ENCODE measurements around the gene DPP10. TPM values are rescaled to one million over a fixed set of nuclear protein-coding genes. Genes with fewer than 3 reads are reported as not detected.
"Not testable (repeated sequence)": the region's sequence is repeated elsewhere in the genome, so short reads cannot be mapped to it uniquely, and the experiment has no call there.

Gene DPP10
- total RNA-seq, 1 donor from 2014 or later, result not detected

DNA sequence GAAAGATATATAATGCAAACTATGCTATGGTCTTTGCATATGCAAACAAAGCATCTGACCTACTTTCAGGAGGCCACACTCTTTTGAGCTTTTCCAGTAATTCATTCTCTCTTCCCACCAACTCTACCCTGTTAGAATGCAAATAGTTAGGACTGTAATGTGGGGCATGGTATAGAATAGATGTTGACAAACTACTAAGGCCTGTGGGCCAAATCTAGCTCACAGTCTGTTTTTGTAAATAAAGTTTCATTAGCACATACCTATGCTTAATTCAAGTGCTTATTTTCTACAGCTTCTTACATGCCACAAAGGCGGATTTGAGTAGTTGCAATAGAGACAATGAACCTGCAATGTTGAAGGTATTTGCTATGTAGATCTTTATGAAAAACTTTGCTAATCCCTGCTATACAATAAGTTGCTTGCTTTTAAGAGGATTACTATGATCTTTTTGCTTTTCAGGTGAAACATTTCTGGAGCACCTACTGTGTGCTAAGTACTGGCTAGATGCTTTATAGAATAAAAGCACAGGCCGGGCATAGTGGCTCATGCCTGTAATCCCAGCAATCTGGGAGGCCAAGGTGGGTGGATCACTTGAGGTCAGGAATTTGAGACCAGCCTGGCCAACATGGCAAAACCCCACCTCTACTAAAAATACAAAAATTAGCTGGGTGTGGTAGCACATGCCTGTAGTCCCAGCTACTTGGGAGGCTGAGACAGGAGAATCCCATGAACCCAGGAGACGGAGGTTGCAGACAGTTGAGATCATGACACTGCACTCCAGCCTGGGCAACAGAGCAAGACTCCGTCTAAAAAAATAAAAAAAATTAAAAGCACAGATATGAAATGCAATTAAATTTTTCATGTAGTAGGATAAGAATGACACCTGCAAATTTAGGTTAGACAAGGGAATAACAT, 267.8 kb downstream of the DPP10 start:
- DNase-seq (ENCODE audit: low read depth, low spot score), result no peak

DNA sequence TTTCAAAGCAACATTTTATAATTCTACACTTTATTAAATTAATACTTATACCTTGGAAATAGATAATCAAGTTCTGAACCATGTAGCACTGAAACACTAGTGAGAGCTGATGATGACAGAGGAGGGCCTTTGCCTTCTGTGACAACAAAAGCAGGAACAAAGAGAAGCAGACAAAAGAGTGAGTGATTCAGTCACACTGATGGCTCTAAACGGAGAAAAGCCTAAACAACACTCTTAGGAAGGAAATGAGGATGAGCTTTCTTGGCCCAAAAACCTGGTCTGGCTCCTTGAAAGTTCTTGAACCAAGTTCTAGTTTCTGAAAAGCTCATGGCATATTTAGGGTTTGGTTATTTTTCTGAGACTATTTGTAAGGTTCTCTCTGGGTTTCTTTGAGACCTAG, 271.9 kb downstream of the DPP10 start:
- no peak for DNase-seq (ENCODE audit: low read depth, low spot score)

DNA sequence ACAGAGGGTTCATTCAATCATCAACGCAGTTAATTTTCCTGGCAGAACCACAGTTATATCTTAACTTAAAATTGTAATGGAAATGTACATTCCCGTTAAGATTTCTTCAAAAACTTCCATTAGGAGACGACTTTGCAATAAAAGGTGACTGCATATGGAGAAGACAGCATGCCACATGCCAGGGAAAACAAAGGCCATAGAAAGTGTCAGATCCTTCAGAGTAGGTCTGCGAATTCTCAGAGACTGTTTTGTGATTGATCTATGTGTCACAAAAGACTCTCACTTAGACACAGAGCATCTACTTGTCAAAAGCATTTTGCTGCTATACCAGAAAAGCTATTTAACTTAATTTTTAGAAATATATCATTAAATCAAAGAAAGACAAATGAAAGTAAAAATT, 274.6 kb downstream of the DPP10 start:
- no peak for DNase-seq (ENCODE audit: low read depth, low spot score)

DNA sequence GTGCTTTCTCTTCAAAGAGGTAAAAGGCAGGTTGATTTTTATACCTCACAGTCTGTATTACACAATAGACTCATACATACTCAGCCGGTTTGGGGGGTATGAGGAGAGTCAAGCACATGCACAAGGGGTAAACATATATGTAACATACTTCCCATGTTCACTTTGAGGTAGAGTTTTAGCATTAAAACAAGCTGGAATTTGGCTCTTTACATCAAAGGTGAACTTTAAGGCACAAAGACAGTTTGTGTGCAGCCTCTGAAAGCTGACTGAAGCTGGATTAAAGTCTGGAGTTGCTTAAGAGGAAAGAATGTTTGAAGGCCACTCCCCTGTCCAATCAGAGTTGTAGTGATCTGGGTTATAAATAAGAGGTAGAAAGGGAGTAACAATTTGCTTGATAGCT, 282.0 kb downstream of the DPP10 start:
- DNase-seq (ENCODE audit: low read depth, low spot score), result no peak

DNA sequence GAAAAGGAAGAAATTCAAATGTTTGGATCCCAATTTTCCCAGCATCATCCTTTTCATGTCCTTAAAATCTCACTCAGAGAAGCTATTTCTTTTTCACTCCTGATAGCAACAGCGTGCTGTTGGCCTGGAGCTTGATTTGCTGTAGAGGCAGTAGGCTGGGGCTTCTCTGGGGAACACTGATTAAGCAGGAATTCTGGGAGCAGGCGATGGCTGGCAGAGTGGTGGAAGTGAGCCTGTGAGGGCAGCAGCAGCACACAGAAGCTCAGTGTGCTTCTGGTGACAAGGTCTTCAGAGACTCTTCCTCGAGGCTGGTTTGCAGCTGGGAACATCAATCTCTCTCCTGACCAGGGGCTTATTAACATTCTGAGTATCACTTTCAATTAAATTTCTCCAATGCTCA, 284.6 kb downstream of the DPP10 start:
- DNase-seq (ENCODE audit: low read depth, low spot score), result no peak

DNA sequence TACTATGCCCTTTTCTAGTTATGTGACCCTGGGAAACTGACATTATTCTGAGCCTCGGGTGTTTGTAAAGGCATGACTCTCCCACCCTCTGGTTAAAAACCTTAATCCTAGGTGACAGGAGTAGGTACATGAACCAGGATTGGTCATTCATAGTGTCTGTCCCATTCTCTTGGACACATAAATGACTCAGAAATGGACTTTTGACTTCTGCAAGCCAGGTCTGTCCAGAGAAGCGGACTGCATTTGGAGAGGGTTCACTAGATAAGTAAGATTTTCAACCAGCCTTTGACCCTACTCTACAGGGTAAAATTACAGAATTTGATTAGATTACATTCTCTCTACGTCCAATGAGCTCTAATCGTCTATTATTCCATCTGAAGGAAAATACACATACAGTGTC, 285.9 kb downstream of the DPP10 start:
- DNase-seq (ENCODE audit: low read depth, low spot score), result no peak

DNA sequence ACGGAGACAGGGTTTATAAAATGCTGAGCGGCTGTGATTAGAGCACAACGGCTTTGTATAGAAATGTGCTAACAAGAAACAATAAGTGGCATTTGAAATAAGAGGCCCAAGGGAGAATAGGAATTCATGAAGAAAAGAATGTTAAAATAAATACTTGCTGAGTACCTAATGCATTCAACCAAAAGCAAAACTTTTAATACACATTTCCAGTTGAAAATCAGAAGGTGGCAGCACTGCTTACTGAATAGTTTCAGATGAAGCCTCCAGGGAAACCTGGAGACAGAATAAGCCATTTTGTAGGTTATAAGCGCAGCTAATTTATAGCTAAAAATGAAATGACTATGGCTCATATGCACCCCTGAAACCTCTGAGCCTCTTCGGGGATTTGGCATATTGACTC, 286.6 kb downstream of the DPP10 start:
- DNase-seq (ENCODE audit: low read depth, low spot score), result no peak

DNA sequence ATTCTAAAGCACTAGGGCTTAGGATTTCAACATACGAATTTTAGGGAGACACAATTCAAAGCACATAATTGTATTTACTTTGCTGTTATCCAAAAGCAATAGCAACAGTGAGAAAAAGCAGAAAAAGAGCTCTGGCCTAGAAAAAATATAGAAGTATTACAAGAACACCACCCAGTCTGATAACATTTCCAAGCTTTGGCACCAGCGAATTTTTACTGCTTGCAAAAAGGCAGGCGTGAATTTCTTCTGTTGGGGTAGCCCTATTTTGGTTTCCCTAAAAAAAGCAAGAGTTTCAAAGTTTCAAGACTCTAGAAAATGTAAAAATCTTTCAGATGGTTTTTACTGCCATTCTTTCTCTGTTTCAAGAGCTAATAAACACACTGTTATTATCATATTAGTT, 292.7 kb downstream of the DPP10 start:
- DNase-seq (ENCODE audit: low read depth, low spot score), result no peak

DNA sequence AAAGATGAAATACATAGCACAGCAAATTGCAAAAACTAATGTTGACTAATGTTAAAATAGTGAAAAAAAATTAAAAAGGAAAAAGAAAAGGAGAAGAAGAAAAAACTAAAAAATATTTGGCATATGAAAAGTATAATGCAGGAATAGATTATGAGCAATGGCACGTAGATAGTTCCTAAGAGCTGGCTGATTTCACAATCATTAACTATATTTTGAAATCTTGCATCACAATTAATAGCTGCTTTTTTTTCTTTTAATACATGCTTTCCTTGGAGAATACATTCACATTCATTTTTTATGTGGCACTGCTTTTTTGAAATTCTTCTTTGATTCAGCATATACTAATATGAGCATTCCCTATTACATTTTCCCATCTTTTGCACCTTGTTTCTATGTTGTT, 299.8 kb downstream of the DPP10 start:
- DNase-seq (ENCODE audit: low read depth, low spot score), result no peak

DNA sequence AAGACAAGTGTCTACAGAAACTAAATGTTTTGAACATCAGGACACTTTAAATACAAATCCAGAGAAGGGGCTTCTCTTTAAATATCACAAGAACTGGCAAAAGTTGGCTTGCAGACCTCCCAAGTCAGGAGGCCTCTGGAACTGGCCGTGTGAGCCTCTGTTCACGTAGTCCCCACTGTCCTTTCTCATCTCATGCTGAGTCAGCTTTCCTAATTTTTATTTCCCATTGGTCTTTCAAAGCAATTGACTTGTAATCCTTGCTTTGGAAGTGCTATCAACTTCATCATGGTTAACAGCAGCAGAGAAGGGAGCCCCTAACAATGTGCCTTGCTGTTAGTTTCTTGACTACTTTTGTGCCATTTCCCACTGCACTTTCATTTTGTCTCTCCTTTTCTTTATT, 303.3 kb downstream of the DPP10 start:
- no peak for DNase-seq (ENCODE audit: low read depth, low spot score)

DNA sequence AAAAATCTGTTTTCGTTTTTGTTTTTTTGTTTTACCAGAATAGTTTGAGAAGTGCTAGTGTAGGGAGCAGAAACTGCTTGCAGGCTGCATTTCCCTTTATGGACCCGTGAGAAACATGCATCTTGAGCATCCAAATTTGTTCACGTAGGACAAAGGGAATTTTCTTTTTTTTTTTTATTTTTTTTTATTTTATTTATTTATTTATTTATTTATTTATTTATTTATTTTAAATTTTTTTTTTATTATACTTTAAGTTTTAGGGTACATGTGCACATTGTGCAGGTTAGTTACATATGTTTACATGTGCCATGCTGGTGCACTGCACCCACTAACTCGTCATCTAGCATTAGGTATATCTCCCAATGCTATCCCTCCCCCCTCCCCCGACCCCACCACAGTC, 305.7 kb downstream of the DPP10 start:
- not testable (repeated sequence) for DNase-seq (ENCODE audit: low read depth, low spot score)

DNA sequence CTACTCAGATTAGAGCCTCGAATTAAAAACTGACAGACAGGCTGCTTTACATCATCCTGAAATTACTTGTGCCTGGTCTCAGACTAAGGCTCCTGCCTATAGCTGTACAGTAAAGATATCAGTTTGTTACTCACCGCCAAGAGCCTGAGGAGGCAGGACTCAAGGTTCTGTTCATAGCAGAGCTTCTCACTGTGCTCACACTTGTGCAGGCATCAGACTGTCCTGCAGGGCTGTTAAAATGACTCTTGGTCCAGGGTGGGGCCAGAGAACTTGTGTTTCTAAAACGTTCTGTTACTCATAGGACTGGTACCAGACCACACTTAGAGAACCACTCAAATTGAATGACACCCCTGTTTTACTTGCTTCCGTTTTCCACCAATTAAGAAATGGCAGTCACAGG, 310.0 kb downstream of the DPP10 start:
- DNase-seq (ENCODE audit: low read depth, low spot score), result no peak

DNA sequence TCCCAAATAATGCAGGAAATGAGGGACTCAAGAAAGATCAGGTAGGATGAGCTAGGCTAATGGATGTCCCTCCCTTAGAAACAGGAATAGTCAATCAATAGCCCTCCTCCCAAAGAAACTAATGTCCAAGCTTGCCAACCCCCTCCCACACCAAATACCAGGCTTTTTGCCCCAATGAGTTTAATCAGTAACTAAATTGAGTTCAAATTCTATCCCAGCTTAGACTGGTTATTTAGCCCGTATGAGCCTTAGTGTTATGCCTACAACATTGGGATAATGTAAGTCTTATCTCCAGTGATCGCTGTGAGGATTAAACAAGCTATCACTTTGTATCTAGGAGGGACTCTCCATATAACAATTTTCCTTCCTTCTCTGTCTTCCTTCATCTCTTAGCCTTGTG, 310.7 kb downstream of the DPP10 start:
- no peak for DNase-seq (ENCODE audit: low read depth, low spot score)

DNA sequence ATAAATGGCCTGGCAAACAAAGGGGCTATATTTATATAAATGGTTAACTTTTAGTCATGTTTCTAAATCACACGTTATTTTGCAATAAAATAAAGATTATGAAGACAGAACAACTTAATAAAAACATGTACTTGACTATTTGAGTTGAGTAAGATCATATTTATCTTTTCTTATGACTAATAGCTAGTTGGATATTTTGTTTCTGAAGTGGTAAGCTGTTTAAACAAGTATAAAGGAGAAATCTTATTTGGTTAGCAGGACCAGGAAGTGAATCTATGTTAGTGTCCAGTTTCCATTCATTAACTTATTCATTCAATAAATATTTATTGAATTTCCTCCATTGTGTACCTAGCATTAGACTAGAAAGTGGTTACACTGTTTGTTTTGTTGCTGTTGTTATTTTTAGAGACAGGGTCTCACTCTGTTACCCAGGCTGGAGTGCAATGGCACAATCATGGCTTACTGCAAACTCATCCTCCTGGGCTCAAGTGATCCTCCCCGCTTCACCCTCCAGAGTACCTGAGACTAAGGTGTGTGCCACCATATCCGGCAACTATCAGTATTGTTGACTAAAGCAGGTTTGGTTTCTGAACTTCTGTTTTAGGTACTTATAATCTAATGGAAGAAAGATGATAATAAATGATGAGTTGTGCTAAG, 312.6 kb downstream of the DPP10 start:
- DNase-seq (ENCODE audit: low read depth, low spot score), result no peak

DNA sequence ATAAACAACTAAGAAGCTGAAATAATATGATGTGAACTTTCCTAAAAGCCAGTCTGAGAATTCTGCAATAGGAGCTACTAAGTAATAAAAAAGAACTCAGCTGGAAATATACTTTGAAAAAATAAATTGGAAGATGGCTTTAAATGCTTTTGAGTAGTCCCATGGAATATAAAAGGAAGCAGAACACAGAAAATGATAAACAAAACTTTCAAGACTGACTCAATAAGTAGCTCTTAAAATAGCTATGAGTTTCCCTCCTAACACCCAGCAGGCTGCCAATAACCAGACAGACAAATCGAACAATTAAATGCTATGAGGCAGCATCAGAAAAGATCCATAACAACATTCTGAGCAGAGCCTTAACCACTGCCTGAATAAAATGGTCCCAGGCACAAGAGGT, 319.9 kb downstream of the DPP10 start:
- no peak for DNase-seq (ENCODE audit: low read depth, low spot score)

DNA sequence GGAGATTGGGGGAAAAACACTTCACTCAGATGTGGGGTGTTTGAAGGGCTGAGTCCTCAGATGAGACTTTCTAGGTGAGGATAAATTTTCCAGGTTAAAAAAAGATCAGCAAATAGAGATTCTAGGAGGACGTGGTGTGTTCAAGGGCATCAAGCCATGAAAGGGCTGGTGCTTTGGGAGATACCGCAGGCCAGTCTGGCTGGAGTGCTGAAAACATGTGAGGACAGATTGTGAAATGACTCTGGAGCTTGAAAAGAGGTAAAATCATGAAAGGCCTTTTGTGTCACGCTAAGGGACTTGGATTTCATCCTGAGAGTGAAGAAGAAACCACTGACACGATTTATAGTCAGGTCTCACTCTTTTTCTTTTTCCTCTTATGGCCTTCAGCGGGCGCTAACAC, 320.5 kb downstream of the DPP10 start:
- no peak for DNase-seq (ENCODE audit: low read depth, low spot score)

DNA sequence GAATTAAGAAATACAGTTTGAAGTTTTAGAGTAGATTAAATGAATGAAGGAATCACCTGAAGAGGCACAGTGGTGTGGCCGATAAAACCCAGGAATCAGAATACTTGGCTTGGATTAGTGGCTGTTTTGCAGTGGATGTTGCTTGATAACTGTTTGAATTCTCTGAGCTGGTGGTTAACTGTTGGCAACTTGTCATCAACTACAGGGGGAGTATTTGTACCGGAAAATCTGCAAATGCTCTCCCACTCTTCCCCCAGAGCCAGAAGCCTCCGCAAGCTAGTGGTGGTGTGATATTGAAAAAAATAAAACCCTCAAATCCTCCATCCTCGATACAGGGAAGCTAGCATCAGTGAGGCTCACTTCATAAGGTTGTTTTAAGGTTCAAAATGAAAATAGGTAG, 326.7 kb downstream of the DPP10 start:
- DNase-seq (ENCODE audit: low read depth, low spot score), result no peak

DNA sequence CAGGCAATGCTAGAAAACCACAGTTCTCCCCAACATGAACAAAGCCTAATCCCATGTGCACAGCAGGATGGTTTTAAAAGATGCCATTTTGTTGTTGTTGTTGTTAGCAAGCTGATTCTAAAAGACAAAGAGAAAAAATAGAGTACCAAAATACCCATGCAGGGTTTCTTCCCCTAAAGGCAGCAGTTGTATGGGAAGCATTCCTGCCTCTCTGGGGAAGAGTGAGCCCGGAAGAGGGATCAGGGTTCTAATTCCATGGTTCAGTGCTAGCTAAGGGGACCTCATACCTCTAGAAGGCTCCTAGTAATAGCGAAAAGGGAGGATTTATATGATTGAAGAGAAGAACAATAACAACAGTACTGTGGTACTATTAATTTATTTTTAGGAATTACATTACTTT, 327.6 kb downstream of the DPP10 start:
- DNase-seq (ENCODE audit: low read depth, low spot score), result no peak

DNA sequence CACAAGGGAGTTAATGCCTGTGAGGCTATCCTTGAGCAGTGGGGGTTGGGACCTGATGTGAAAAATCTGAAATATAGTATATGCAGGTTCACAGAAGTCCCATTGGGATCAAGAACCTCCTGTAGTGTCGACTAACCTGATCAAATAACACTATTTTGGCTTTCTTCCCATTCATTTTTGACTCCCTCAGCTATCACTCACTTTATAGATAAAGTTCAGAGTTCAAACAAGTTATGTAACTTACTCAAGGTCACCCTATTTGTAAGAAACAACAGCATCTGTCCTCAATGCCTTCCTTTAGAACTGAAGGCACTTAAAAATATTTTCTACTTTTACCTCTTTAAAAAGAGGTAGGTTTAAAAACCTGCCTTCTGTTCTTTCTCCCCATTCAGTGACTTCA, 341.6 kb downstream of the DPP10 start:
- DNase-seq (ENCODE audit: low read depth, low spot score), result no peak

DNA sequence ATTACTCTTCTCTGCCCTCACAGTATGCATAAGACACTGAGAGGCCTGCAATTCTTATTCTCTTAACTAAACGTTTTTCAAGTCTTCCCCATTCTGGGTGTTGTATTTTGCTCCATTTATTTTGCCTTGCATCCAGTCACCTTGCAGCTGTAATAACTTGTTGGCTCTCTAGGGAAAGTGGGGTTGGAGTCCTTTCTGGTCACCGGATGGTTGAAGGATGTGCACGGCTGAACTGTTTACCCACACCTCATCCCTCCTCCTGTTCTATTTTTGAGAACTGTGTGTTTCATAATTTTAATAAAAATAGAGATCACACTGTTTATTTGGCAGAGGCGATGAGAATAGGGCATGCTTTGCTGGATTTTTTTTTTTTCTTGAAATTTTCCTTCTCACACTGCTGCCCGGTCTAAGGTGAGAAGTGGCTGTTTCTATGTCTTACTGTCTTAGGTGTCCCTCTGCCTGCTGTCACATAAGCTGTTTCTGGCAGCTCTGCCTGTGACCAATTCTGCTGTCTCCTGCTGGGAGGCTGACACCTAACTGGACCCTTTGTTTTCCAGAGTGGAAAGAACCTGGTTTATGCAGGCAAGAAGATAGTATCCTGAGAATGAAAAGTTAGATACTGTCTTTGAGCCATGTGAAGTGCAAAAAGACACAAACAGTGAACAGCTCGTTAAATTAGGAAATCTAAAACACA, 342.6 kb downstream of the DPP10 start:
- DNase-seq (ENCODE audit: low read depth, low spot score), result no peak

DNA sequence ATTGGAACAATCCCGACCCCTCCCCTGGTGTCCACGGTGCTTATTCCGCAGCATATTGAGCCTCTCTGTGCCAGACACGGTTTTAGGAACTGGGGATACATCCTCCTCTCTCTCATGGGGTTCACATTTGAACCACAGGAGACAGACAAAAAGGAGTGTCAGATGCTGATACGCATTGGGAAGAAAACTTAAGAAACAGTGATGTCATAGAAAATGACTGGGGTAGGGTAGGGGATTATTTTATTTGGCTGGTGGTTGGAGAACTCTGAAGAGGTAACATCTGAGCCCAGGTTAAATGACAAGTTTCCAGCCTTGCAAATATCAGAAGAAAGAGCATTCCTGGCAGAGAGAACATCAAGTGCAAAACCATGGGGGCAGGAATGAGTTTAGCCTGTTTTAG, 344.5 kb downstream of the DPP10 start:
- no peak for DNase-seq (ENCODE audit: low read depth, low spot score)

DNA sequence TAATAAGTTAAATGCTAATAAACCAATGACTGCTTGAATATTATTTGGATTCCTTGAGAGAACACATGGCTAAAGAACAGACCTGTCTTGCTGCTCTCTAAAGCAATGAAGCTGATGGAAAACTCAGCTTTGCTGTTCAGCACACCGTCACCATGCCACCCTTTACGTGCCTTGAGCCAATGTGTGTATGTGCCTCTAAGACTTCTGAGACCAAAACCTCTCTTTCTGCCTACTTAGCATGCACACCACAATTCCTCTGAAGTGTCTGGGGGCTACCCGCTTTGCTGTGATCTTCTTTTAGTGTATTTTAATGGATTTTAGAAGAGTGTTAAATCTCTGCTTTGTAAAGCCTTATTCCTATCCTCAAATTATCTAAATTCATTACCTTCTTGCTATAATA, 345.0 kb downstream of the DPP10 start:
- no peak for DNase-seq (ENCODE audit: low read depth, low spot score)

DNA sequence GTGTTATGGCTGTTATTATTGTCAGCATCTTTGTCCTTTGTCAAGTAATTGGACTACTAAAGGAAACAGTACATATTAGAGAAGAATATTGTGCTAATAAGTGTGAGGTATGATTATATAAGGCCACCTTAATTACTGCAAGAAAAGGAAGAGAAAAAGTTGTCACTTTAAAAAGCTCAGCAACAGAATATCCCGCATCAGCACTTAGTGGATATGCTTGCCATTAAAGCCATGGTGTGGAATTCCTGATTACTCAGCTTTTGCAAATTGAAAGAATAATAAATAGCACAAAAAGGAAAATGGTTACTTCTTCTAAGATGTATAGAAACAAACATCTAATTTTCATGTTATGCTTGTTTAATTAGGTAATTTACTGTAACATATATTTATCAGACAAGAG, 347.5 kb downstream of the DPP10 start:
- no peak for DNase-seq (ENCODE audit: low read depth, low spot score)
